ENCODE results near the gene TYMP.

- TF ChIP-seq TAF1 (IDR thresholded peaks at IDR 0.05; ENCODE audit: borderline replicate concordance, low read depth, low read length), result no peak
- no peak for TF ChIP-seq POLR2AphosphoS5 (IDR thresholded peaks at IDR 0.05; ENCODE audit: low read depth, low read length)
- TF ChIP-seq POLR2A (IDR thresholded peaks at IDR 0.05; ENCODE audit: low read depth, low read length), result no peak
These were observed 8.0 kb upstream of the TYMP start for GRCh38 chr22:50537765-50538164.

Measured in GM12892 (cell line).